Stimulated activated CD4-positive, alpha-beta T cell treated with anti-CD3 and anti-CD28 coated beads, Interleukin-4, amount 100 ng/mL, for 48 hours (primary cell): ENCODE measurements around the gene PLEKHN1.
"Not testable (repeated sequence)": the region's sequence is repeated elsewhere in the genome, so short reads cannot be mapped to it uniquely, and the experiment has no call there.

Source experiments
- DNase-seq, 2 donors: peaks; one replicate each; pipeline ENCODE4 v3.0.0-alpha.2; 2020; ENCODE audit warnings: low read depth in 2 of 2

The PLEKHN1 gene

GRCh38 chr1:1006305-1007159, 40.2 kb downstream of the PLEKHN1 start:
- no peak for DNase-seq

GRCh38 chr1:1010131-1010530, 43.8 kb downstream of the PLEKHN1 start:
- not testable (repeated sequence) for DNase-seq

- no peak for DNase-seq
Observed at GRCh38 chr1:1011396-1011949, 45.2 kb downstream of the PLEKHN1 start.

DNA sequence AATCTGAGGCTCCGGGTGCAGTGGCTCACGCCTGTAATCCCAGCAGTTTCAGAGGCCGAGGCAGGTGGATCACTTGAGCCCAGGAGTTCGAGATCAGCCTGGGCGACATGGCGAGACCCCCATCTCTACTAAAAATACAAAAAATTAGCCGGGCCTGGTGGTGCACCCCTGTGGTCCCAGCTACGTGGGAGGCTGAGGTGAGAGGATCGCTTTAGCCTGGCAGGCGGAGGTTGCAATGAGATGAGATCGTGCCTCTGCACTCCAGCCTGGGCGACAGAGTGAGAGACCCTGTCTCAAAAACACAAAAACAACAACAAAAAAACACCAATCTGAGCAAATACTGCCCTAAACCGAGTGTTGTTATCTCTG, 46.4 kb downstream of the PLEKHN1 start:
- not testable (repeated sequence) for DNase-seq

- DNase-seq, result peak; percentile 69 to 82
Observed at GRCh38 chr1:1013105-1013921, 47.0 kb downstream of the PLEKHN1 start, which contains the start of gene ISG15. ISG15 (plus strand) TSS chr1:1013497; CDS start chr1:1013574, 77 bp downstream.

- DNase-seq, result no peak
Observed at GRCh38 chr1:1013922-1014648, 47.8 kb downstream of the PLEKHN1 start.

GRCh38 chr1:1014799-1015681, 48.8 kb downstream of the PLEKHN1 start:
- DNase-seq, result no peak

DNA sequence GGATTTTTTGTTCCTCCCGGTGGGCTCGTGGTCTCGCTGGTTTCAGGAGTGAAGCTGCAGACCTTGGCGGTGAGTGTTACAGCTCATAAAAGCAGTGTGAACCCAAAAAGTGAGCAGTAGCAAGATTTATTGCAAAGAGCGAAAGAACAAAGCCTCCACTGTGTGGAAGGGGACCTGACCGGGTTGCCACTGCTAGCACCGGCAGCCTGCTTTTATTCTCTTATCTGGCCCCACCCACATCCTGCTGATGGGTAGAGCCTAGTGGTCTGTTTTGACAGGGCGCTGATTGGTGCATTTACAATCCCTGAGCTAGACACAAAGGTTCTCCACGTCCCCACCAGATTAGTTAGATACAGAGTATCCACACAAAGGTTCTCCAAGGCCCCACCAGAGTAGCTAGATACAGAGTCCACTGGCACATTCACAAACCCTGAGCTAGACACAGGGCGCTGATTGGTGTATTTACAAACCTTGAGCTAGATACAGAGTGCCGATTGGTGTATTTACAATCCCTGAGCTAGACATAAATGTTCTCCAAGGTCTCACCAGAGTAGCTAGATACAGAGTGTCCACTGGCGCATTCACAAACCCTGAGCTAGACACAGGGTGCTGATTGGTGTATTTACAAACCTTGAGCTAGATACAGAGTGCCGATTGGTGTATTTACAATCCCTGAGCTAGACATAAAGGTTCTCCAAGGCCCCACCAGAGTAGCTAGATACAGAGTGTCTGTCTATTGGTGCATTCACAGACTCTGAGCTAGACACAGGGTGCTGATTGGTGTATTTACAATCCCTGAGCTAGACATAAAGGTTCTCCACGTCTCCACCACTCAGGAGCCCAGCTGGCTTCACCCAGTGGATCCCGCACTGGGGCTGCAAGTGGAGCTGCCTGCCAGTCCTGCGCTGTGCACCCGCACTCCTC, 51.4 kb downstream of the PLEKHN1 start:
- not testable (repeated sequence) for DNase-seq

GRCh38 chr1:1018321-1018685, 52.0 kb downstream of the PLEKHN1 start:
- not testable (repeated sequence) for DNase-seq

DNA sequence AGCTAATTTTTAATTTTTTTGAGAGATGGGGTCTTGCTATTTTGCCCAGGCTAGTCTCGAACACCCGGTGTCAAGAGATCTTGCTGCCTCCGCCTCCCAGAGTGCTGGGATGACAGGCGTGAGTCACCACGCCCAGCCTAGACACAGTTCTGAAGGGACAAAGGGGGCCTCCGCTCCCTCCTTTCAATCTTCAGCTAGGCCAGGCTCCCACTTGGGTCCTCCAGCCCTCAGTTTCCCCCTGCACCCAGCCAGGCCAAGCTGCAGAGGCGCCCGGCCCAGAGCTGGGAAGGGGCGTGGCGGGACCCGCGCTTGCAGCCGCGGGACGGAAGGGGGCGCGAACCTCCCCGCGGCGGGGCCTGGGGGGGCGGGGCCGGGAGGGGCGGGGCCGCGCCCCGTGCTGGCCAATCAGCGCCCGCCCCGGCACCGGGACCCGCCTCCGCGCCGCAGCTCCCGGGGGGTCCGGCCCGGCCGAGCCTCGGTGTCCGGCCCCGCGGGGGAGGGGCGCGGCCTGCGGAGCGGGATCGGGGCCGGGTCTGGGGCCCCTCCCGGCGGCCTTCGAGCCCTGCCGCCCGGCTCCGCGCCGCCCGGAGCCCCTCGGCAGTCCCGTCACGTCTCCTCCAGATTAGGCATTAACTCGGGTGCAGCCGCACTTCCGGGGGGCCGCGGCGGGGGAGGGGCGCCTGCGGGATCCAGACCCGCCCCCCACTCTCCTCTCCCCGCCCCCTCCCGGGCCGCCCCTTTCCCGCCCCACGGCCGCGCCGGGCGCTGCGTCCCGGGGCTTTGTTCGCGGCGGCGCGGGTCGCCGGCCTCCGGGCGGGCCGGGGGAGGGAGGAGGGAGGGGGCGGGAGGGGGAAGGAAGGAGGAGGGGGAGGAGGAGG, 53.1 kb downstream of the PLEKHN1 start:
- peak; percentile 72 to 76 for DNase-seq

DNA sequence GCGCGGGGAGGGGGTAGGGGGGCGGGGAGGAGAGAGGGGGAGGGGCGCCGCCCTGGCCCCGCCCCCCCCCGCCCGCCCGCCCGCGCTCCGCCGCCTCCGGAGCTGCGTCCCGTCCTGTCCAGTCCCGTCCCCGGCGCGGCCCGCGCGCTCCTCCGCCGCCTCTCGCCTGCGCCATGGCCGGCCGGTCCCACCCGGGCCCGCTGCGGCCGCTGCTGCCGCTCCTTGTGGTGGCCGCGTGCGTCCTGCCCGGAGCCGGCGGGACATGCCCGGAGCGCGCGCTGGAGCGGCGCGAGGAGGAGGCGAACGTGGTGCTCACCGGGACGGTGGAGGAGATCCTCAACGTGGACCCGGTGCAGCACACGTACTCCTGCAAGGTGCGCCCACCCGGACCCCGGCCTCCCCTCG, 53.7 kb downstream of the PLEKHN1 start, which contains the start of gene AGRN:
TSS of gene AGRN (plus strand) at position 121 of the 405 bp plus-strand sequence. CDS start at position 174, 53 bp downstream.
- DNase-seq, result no peak

- DNase-seq, result no peak
Observed at GRCh38 chr1:1020415-1021009, 54.2 kb downstream of the PLEKHN1 start.

GRCh38 chr1:1021010-1021919, 55.0 kb downstream of the PLEKHN1 start:
- DNase-seq, result no peak

DNA sequence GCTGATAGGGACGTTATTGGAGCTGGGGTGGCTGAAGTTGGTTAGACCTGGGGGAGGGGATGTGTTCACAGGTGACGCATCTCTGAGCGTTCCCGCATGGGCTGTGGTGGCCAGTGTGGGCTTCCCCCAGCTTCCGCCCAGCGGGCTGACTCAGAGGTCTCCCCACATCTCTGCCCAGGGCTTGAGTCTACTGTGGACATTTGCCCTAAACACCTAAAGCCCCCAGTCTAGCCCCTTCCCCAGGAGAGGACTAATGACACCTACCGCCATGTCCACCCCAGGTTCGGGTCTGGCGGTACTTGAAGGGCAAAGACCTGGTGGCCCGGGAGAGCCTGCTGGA, 55.6 kb downstream of the PLEKHN1 start:
- no peak for DNase-seq

- DNase-seq, result no peak
Observed at GRCh38 chr1:1022302-1023009, 56.2 kb downstream of the PLEKHN1 start.

DNA sequence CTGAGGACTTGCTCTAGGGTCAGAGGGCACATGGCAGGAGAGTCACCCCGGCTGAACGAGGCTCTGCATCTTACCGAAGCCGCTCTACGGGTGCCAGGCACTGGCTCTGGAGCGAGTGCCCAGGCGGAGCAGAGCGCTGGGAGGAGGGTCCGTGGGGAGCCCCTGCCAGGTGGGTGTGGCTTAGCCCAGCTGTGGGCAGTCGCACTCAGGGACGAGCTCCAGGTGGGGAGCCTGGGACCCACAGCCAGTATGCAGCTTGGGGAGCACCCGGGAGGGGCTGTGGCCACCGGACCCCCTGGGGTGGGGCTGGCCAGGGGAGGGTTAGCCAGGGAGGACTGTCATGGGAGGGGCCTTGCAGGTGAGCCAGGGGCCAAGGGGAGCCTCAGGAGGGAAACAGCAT, 57.4 kb downstream of the PLEKHN1 start:
- no peak for DNase-seq
